GM21825 (cell line): Measurements from ENCODE around the gene CACNB2.

Experiments used
- ATAC-seq: cut with Tn5 transposase; IDR thresholded peaks from one replicate; pipeline ENCODE4 v1.9.1; 2021; ENCODE audit warnings: mild to moderate bottlenecking, moderate library complexity; ENCODE audit not compliant: unreplicated experiment

Gene CACNB2

DNA sequence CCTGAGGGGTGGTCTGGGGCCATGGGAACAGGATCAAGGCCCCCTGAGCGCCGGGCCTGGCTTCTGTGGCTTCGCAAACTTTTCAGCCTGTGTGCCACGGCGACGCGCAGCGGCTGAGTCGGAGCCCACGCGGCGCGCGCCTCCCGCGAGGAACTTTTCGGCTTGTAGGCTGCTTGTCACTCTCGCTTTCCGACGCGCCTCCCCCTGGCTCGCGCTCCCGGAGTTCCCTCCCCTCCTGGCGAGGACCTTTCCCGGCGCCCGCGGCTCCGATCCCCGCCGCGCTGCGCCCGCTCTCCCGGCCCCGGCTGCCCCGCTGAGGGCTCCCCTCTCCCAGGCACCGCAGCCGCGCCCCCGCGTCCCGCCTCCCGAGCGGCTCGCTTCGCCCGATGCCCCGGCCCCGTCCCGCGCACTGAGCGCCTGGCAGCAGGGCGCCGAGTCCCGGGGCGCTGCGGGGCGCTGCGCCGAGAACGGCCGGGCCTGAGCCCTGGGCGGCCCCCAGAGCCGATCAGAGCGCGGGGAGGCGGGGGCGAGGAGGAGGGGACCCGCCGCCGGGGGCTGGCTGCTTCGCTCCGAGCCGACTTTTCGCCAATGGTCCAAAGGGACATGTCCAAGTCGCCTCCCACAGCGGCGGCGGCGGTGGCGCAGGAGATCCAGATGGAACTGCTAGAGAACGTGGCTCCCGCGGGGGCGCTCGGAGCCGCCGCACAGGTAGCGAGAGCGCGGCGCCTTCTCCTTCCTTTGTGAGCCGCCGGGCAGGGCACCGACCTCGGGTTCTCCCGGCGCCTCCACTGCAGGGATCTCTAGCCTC, at the start of gene CACNB2:
Gene CACNB2, plus strand, starts transcription at position 276 of the 808 bp plus-strand sequence.
- ATAC-seq, result no peak

DNA sequence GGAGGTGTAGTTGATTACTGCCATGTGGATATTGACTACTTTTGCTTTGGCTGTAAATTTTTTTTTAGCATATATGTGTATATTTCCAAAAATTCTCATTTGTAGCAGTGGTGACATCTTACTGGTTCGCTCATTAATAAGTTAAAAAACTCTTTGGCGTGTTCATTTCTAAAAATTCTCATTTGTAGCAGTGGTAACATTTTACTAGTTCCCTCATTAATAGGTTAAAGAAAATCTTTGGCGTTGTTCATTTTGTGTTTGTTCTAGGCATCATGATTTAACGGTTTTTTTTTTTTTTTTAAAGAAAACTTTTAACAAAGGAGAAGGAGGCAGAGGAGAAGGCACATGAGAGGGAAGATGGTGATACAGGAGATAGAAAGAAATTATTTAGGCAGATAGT, 45.9 kb upstream of the CACNB2 start:
- ATAC-seq, result no peak

DNA sequence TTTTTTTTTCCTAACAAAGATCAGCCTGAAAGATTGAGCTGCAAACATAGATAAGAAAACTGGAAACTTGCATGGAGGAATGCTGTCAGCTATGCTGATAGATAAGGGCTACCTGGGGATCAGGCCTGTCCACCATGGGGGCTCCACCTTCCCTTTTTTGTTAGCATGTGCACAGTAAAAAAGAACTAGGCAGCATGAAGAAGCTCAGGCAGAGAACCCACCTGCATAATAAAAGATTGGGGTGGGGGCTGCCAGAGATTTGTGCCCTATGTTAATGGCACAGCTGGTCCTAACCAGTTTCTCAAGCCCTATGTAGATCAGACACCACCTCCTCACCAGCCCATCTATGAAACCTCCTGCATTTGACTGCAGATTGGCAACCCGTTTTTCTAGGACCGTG, 45.4 kb upstream of the CACNB2 start:
- ATAC-seq, result no peak

DNA sequence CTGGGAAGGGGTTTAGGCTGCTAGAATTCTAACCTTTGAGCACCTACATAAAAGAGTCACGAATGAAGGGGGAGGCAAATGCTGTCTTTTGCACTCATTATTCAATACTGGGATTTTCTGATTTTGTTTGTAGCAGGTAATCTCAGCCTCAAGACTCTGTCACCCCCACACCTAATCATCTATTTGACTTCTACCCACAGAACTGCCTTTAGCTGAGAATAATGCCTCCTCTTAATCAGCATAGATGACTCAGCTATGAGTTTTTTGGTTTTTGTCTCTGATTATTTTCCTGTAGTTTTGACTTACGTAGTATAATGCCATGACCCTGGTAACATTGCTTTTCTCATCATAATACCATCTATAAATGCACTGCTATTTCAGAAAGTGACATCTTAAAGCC, 42.7 kb upstream of the CACNB2 start:
- ATAC-seq, result no peak

DNA sequence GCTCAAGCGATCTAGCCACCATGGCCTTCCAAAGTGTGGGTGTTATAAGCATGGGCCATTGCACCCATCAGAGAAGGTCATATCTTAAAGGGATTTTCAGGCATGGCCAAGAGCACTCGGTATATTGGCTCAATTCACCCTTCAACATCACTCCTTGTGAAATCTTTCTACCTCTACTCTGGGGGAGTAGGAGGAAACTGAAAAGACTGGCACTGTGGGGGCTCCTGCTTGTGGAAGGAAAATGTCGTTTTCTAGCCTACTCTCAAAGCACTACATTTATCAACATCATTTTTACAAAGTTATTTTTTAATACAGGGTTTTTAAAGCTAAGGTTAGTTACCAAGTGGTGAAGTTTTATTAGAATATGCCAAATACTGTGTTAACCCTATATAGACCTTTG, 42.0 kb upstream of the CACNB2 start:
- no peak for ATAC-seq

DNA sequence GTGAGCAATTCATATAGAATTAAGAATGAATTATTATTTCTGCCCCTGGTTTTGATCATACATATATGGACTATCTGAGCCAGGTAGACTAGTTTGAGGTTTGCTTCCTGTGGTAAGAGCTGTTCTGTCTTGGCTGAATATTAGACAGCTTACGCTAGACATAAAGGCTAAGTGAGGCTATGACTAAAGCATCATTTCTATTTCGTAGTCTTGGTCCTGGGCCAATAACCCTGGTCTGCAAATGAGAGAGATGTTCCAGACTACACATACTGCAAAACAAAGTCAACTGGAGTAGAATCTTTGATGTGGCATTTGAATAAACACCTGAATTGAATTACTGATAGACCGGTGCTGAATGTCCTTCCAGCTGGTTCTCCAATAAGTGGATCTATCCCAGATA, 40.8 kb upstream of the CACNB2 start:
- ATAC-seq, result no peak

DNA sequence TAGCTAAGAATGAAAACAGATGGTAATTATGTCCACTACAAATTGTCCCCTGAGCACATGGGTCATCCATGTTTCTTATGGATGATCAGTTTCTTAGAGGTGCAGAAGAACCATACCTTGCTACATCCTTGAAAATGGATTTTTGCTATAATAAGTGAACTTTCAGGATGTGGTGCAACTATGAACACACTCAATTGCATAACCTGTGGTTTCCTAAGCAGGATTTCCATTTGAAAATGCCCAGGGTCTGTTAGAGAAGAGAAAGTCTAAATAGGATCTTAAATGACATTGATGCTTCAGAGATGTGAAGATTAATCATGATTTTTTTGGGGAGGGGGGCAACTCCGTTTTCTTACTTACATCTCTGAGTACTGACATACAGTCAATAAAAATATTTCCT, 39.6 kb upstream of the CACNB2 start:
- ATAC-seq, result no peak

DNA sequence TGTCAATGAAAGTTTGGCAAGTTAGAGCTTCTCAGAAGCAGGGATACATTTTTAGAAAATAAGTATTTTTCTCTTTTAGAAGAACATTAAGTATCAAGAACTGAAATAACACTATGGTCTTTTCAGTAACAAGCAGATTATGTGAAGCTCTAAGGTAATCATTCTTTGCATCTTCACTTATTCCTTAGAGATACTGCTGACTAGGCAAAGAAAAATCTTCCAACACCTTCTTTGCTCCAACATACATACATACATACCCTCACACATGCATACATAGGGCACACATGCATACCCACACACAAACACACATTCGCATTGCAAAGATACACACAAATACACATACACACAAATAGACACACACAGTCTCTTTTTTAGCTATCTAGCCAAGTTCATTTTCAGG, 37.8 kb upstream of the CACNB2 start:
- ATAC-seq, result no peak

DNA sequence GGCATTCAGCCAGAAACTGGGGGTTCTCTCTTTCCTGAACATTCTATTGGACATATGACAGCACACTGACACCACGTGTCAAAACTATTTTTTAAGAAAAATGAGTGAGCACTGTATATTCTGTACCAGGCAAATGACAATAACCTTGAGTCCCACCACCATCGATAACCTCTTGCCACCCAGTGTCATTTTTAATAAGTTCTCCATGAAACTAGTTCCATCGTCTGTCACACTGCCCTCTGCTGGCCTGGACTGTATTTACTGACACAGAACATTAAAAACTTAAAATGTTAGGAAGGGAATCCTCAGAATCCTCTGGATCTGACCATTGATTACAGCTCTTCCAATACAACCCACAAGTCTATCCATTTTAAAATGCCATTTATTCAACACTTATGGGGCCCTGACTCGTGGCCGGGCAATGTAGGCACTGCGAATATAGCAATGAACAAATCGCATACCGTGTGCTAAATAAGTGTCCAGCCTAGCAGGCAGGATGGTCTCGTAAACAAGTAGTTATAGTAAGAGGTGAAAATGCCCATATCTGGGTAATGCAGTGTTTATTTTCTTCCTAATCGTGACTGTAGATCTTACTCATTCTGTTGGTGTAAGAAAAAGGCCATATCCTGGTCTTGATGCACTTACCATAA, 35.9 kb upstream of the CACNB2 start:
- no peak for ATAC-seq

DNA sequence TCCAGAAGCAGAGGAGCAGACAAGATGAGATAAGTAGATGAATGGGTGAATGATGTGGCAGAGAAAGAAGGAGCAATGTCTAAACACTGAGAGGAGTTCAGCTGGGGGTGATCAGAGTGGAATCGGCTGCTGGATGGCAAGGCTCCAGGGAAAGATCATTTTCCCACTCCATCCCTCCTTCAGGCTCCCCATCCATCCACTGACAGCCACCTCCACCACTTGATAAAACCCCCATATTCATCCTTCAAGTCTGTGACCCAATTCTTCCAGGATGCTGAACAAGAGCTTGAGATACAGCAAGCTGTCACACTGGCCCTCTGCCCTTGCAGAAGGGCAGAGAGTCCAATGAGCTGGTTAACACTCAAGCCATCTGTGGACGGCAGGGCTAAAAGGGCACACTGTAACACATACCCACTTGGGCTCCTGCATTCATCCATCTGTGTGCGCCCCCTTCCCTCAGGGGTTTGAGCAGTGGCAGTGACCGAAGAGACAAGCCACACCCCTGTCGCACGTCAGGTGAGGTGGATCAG, 30.8 kb upstream of the CACNB2 start:
- ATAC-seq, result no peak

DNA sequence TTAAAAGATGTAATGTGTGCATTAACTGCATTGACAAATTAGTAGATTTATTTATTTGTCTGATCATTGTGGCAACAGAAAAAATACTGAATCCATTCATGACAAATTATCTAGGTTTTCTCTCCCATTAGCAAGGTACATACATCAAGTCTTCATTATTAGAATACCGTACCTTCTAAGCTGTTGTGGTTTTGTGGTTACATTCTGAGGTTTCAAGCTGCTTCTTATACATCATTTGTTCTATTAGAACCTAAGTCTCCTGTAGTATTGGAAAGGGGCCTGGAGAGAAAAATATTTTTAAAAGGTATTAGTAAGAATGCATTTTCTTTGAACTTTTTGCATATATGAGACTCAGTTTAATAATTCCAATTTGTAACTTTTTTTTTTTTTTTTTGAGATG, 26.3 kb upstream of the CACNB2 start:
- ATAC-seq, result no peak

DNA sequence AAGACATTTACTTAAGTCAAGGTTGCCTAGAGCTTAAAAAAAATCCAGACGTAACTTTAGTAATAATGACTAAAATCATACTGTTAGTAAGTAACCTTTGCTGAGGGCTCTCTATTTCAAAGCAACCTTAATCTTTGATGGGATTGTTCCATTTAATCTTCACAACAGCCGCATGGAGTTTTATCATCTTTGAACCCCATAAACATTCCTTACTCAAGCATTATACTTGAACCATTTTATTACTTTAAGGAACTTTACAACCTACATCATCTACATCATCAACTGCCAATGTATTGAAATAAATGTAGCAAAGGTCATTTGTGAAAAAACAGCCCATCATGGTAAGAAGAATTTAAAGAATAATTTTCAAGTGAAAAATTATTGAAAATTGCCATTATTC, 22.9 kb upstream of the CACNB2 start:
- no peak for ATAC-seq

DNA sequence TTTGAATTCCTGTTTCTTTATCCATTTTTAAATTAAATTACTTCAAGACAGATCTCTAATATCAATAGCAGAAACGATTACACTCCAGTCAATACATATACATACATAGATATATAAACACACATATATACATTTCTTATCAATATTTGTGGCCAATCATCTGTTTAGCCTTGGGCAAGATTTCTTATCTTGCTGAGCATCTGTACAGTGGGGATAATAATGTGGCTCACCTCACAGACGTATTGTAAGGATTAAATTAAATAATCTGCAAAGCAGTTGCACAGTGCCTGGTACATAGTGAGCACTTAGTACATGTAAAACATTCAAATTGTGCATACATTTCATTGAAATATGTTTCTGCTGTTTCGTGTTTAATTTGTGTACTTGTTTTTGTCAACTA, 17.5 kb upstream of the CACNB2 start:
- no peak for ATAC-seq

DNA sequence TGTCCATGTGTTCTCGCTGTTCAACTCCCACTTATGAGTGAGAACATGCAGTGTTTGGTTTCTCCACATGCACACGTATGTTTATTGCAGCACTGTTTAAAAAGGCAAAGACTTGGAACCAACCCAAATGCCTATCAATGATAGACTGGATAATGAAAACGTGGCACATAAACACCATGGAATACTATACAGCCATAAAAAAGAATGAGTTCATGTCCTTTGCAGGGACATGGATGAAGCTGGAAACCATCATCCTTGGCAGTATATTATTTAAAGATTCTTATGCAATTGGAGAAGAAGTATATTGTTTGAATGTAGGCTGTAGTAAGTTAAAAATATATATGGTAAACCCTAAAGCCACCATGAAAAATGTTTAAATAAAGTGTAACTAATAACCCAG, 7.2 kb upstream of the CACNB2 start:
- ATAC-seq, result no peak

DNA sequence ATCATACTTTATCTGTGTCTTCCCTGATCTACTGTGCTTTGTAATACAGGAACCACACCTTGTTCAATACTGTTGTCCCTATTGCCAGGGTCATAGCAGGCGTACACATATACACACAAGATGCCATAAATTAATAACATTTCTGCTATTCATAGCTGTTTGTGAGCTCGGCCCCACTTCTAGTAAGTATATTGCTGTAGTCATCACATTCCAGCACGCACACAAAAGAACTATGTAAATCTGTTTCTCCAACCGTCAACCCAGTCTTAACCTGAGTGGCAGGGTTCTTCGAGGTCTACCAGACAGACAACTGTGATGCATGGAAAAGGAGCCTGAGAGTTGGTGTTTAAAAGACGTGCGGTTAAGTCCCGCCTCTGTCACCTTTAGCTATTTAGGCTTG, 5.7 kb upstream of the CACNB2 start:
- ATAC-seq, result no peak

DNA sequence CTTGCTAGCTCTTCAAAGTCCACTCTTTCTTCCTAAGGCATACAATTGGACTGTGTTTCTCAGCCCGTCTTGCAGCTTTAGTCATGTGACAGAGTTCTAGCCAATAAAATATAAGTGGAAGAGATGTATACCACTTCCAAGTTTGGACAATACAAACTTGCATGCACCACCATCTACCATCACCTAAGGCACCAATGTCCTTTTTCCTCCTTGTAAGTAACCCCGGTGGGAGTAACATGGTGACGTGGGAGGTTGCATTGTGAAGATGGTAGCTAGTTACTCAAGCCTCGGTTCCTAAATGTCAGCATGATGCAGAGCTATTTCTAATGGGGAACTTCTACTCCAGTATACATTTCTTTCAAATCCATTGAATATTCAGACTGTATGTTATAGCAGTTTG, 5.3 kb upstream of the CACNB2 start:
- ATAC-seq, result no peak

DNA sequence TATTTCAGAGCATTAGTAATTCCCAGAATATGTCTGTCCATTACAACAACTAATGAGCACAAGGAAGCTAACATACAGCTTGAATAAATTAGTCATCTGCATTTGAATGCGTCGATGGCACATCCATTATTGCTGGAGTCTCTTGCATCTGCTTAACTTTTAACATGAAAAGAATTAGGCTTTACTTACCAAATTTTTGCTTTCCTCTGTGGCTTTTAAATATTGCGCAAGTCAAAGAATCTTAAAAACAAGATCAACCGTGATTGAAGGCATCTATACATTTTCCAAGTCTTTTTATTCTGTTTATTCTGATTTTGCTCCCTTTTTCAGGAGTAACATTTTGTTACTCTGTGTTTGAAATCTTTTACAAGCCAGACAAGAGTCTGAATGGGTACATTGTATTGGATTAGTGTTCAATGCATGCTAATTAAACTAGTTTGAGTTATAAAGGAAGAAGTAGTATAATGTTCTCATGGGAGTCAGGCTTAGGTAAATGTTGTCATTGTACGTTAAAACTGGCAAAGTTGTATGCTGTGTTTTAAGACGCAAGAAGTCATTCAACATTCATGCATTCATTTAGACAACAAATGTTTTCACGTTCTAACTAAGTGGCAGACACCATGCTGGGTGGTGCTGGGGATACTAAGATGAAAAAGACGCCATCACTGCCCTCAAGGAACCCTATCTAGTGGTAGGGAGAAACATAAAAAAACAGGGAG, 4.0 kb upstream of the CACNB2 start:
- ATAC-seq, result no peak

DNA sequence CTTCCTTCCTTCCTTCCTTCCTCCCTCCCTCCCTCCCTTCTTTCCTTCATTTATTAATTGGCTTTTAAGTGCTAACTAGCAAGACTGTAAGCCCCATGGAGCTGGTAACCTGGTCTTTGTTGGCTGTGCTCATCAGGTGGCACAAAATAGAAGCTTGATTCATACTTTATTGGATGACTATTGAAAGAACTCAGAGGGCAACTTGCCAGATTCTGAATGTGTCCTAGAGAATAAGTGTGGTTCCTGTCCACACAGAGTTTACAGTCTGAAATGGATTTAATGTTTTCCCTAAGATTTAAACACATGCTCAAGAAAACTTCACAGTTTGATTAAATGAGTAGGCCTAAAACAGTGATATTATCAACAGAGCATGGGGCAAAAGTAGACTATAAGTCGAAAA, 3.1 kb upstream of the CACNB2 start:
- no peak for ATAC-seq

DNA sequence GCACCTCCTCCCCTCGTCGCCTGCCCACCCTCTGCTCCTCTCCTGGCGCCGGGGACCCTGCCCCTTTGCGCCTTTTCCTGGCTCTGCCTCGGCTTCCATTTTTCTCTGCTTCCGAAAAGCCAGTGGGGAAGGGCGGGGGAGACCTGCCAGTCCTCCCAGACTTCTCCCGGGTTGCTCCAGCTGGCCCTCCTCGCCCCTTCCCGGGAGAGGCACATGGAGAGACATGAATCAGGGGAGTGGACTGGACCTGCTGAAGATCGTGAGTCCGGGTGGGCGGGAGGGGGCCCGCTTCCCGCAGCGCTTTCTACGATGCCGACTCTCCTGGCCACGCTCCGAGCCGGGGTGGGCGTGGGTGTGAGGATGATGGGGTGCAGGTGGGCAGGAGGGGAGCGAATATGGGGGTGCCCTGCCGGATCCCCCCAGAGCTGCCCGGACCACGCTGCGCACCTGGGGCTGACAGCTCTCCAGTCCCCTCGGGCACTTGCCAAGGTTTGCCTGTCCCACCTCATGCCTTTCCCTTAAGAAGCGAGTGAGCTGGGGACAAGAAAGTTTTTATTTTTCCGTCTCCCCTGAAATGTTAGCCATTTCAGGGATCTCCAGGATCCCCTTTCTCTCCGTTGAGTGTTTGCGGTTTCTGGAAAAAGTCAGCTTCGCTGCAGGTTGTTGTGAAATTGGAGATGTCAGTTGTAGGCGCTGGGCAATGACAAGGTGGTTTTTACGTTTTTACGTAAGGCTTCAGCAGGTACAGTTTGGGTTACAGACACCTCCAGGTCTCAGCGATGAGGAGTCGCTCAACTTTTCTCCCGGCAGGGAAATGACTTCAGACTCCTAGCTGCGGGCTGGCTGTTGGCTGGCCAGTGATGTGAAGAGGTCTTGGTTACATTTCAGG, 977 bp downstream of the CACNB2 start:
- no peak for ATAC-seq

DNA sequence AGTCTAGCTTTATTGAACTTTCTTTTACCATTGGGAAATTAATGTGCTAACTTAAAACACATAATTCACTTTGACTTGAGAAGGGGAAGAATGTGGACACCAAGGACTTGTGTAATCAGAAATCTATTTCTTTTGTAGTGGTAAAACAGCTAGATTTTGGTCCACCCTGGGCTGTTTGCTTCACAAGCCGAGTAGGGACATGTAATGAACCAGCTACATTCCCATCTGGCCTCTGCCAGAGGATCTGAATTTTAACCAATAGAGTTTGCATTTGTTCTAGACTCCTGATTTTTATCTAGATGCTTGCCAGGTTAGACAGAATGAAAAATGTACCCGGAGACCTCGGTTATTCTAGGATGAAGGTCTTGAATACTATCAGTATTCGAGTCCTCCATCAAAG, 1.9 kb downstream of the CACNB2 start:
- no peak for ATAC-seq

DNA sequence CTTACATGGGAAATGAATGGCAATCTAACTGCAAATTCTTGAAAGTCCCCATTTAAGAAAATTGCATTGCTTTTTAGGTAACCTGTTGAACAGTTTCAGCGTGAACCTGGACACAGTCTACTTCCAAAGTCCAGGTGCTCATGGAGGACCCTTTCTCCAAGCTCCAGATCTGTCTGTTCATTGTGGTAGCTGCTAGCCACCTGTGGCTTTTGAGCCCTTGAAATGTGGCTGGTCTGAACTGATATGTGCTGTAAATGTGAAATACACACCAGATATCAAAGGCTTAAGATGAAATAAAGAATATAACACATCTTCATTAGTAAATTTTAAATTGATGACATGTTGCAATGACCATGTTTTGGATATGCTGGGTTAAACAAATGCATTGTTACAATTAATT, 4.2 kb downstream of the CACNB2 start:
- ATAC-seq, result no peak
